Measurements from ENCODE around the gene SAMHD1.
"Not testable (repeated sequence)": the region's sequence is repeated elsewhere in the genome, so short reads cannot be mapped to it uniquely, and the experiment has no call there.

The SAMHD1 gene

GRCh38 chr20:36880741-36881250 lies 70.7 kb downstream of the SAMHD1 start:
- no peak overlapping the region for H3K4me3 ChIP-seq (ENCODE audit: low read depth, low read length)
- CTCF ChIA-PET = no interaction called here
- POLR2A ChIA-PET = interaction anchor here (0.7 kb wide), 1 partner anchor 384 kb away, joined by 3 read pairs; no protein-coding TSS in a partner anchor
- no peak for DNase-seq (ENCODE audit: low read depth, low spot score)
- TF ChIP-seq, protein P1, sequence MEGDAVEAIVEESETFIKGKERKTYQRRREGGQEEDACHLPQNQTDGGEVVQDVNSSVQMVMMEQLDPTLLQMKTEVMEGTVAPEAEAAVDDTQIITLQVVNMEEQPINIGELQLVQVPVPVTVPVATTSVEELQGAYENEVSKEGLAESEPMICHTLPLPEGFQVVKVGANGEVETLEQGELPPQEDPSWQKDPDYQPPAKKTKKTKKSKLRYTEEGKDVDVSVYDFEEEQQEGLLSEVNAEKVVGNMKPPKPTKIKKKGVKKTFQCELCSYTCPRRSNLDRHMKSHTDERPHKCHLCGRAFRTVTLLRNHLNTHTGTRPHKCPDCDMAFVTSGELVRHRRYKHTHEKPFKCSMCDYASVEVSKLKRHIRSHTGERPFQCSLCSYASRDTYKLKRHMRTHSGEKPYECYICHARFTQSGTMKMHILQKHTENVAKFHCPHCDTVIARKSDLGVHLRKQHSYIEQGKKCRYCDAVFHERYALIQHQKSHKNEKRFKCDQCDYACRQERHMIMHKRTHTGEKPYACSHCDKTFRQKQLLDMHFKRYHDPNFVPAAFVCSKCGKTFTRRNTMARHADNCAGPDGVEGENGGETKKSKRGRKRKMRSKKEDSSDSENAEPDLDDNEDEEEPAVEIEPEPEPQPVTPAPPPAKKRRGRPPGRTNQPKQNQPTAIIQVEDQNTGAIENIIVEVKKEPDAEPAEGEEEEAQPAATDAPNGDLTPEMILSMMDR (IDR thresholded peaks at IDR 0.05; ENCODE audit: insufficient read depth, low read length, missing control alignments) = no peak

- CTCF ChIA-PET = interaction anchor here (0.5 to 1.4 kb wide), 3 partner anchors 8 to 86 kb away, joined by 3 to 5 read pairs (median 3); no protein-coding TSS in a partner anchor
- POLR2A ChIA-PET = no interaction called here
- TF ChIP-seq, protein P1 (IDR thresholded peaks at IDR 0.05; ENCODE audit: insufficient read depth, low read length, missing control alignments) = no peak
Measured at GRCh38 chr20:36878941-36879340, 72.6 kb downstream of the SAMHD1 start.

DNA sequence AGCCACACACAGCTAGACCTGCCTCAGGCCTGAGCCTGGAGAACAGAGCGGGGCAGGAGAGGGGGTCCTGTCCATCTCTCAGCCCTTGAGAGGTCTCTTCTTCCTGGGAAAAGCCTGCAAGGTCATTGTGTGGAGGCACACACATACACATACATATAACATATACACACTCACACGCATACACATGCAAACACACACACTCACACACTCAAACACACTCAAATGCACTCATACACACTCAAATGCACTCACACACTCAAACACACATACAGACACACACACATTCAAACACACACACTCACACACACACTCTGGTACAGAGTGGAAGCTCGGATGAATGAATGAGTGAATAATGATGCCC lies 75.1 kb downstream of the SAMHD1 start:
- H3K4me3 ChIP-seq (ENCODE audit: low read depth, low read length) = no peak overlapping the region
- TF ChIP-seq, protein P1 (IDR thresholded peaks at IDR 0.05; ENCODE audit: insufficient read depth, low read length, missing control alignments) = no peak
- POLR2A ChIA-PET = no interaction called here
- CTCF ChIA-PET = interaction anchor here (1.1 kb wide), 1 partner anchor 11 kb away, joined by 3 read pairs; no protein-coding TSS in a partner anchor
- no peak for DNase-seq (ENCODE audit: low read depth, low spot score)

More at GRCh38 chr20:36878941-36879340, 72.6 kb downstream of the SAMHD1 start:
- no peak for DNase-seq (ENCODE audit: low read depth, low spot score)
- no peak overlapping the region for H3K4me3 ChIP-seq (ENCODE audit: low read depth, low read length)

DNA sequence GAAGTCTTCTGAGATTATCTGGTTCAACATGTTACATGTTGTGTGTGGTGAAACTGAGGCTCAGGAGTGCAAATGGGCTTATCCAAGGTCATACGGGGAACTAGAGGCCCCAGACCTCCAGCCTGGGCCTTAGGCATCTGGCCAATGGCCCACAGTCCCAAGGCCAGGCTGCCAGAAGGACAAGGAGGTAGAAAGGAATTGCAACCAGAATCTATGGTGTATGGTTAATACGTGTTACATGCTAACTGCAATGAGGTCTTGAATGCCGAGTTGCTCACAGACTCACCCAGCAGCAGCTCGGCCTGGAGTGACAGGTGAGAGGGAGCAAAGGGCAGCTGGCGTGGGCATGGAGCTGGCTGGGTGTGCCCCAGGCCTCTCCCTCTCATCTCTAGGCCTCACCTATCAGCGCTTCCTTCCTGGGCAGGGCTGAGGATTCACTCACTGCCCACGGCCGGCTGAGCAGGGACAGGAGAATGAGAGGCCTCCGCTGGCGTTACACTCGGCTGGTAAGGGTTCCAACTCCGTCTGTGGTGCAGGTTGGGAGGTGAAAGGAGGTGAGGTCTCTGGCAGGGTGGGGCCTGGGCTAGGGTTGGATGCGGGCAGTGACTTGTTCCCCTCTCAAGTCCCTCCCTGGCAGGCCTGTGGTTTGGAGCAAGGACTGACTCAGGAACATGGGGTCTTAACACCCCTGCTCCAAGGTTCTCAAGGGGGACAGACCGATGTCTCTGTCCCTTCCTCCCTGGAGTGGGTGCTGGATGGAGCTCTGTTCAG lies 75.6 kb downstream of the SAMHD1 start, which contains the start of gene TLDC2:
TLDC2 (plus strand) TSS at position 437 of the 771 bp plus-strand sequence; CDS start at position 474, 37 bp downstream.
- ChIA-PET POLR2A (no interaction called here), CTCF (interaction anchor here (1.1 to 1.3 kb wide), 2 partner anchors 11 to 12 kb away, joined by 3 to 8 read pairs; no protein-coding TSS in a partner anchor)
- no peak within 1 kb of the TSS for H3K4me3 ChIP-seq (ENCODE audit: low read depth, low read length)
- TF ChIP-seq, protein P1 (IDR thresholded peaks at IDR 0.05; ENCODE audit: insufficient read depth, low read length, missing control alignments) = no peak
- DNase-seq (ENCODE audit: low read depth, low spot score) = no peak

GRCh38 chr20:36875093-36875492 lies 76.4 kb downstream of the SAMHD1 start:
- POLR2A ChIA-PET; H3K4me3 ChIP-seq (ENCODE audit: low read depth, low read length); DNase-seq (ENCODE audit: low read depth, low spot score): not testable (repeated sequence)
- CTCF ChIA-PET = interaction anchor here (1.3 kb wide), 1 partner anchor 11 kb away, joined by 8 read pairs; no protein-coding TSS in a partner anchor

DNA sequence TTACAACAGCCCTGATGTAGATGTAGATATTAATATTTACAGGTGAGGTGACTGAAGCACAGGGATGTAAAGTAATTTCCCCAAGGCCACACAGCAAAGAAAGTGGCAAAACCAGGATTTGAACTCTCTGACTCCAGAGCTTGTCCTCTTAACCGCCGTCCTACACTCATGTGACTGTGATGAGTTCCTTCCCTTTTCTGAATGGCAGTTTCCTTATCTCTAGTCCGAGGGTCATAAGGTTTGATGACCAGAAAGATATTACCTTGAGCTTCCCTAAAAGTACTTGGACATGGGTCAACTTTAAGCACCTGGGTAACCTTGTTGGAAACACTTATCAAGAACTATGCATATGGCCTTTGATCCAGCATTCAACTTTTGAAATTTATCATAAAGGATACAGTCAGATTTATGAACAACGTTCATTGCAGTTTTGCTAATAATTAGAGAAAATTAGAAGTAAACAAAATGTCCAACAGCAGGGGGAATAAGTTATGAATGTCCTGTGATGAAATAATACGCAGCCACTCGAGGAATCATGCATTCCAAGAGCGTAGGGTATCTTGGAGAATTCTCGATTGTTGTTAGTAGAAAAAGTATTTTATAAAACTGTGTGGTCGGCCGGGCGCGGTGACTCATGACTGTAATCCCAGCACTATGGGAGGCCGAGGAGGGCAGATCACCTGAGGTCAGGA lies 77.9 kb downstream of the SAMHD1 start:
- POLR2A ChIA-PET = no interaction called here

More for the DNA sequence above, 77.9 kb downstream of the SAMHD1 start:
- TF ChIP-seq, protein P1 (IDR thresholded peaks at IDR 0.05; ENCODE audit: insufficient read depth, low read length, missing control alignments) = no peak
- DNase-seq (ENCODE audit: low read depth, low spot score) = no peak
- H3K4me3 ChIP-seq (ENCODE audit: low read depth, low read length) = no peak overlapping the region
- CTCF ChIA-PET = interaction anchor here (0.9 to 4.1 kb wide), 7 partner anchors 9 to 257 kb away, joined by 3 to 24 read pairs (median 5); no protein-coding TSS in a partner anchor
